Measurements from ENCODE around the gene NKIRAS2. TPM values are rescaled to one million over a fixed set of nuclear protein-coding genes. Genes with fewer than 3 reads are reported as not detected.
A peak's percentile ranks its signal among the peaks of the same experiment; 100 is the strongest.

Gene NKIRAS2
- total and polyA plus RNA-seq, 2 of the 13 experiments (the other 11 are each of a cell fraction or from before 2014, with no cell fraction given), result 27.9 to 42.0 TPM

DNA sequence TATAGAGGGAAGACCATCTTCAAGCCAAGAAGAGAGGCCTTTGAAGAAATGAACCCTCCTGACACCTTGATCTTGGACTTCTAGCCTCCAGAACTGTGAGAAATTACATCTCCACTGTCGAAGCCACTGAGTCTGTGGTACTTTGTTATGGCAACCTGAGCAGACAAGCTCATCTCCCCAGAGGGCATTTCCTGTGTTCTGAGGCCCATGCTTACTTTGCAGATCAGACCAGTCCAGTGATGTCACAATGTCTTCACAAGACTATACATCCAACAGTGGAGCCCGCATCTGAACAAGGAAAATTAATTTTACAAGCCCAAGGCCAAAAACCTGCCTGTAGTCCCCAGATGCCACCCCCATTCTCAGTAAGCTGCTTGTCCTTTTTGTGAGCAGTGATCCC lies 45.3 kb downstream of the NKIRAS2 start (continued):
- TF ChIP-seq, protein P1, sequence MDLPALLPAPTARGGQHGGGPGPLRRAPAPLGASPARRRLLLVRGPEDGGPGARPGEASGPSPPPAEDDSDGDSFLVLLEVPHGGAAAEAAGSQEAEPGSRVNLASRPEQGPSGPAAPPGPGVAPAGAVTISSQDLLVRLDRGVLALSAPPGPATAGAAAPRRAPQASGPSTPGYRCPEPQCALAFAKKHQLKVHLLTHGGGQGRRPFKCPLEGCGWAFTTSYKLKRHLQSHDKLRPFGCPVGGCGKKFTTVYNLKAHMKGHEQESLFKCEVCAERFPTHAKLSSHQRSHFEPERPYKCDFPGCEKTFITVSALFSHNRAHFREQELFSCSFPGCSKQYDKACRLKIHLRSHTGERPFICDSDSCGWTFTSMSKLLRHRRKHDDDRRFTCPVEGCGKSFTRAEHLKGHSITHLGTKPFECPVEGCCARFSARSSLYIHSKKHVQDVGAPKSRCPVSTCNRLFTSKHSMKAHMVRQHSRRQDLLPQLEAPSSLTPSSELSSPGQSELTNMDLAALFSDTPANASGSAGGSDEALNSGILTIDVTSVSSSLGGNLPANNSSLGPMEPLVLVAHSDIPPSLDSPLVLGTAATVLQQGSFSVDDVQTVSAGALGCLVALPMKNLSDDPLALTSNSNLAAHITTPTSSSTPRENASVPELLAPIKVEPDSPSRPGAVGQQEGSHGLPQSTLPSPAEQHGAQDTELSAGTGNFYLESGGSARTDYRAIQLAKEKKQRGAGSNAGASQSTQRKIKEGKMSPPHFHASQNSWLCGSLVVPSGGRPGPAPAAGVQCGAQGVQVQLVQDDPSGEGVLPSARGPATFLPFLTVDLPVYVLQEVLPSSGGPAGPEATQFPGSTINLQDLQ (CRISPR knock-in tag; IDR thresholded peaks at IDR 0.05), result no peak
- no peak for TF ChIP-seq ZFP1 (CRISPR knock-in tag; IDR thresholded peaks at IDR 0.05)

DNA sequence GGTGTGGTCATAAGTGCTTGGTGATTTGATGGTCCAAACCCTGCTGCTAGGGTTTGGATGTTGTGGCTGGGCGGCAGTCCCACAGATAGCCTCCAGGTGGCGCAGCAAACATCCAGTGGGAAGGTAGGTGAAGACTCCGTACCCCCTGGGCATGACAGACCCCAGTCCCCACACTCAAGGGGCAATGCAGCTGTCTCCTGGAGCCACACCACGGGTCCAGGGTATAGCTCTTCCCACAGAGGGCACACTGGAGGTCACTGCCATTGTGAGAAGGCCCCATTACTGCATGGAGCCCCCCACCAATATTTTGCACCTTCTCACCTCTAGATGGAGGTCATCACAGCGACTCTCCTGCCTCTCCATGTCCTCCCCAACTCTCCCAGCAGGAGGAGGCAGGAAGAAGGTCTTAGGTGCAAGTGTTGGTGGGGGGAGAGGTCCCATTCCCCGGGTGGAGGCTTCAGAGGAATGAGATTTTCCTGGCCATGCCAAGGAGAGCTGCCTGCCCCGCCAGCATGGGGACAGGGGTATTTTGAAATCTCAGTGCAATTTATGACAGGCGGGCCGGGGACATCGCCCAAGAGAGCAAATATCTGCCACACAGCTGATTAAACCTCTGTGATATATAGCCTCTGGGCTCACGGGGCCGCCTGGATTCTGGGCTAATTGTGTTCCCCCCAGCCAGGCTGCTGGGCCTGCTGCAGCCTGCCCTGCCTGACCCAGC lies 47.6 kb downstream of the NKIRAS2 start:
- Histone ChIP-seq H3K4me2 (ENCODE audit: low read depth, low read length) (peak overlapping the region; percentile 59), H3K27me3 (ENCODE audit: control insufficient read depth in 1 of 2, insufficient read depth in 2 of 2, low read length in 2 of 2) (peaks cover 2 to 25% of the 10 kb centered on the region in 2 experiments; a peak in 3 of 5 replicates), H3K9ac (ENCODE audit: insufficient read depth, low read depth, low read length) (no peak overlapping the region), H2AFZ (ENCODE audit: low read length) (no peak overlapping the region), H3K36me3 (replicated peaks in 1 of 2; ENCODE audit: control insufficient read depth in 1 of 2, insufficient read depth in 2 of 2, low read length in 2 of 2) (no peaks in the 10 kb centered on the region), H3K4me3 (replicated peaks in 1 of 3; ENCODE audit: insufficient read depth in 1 of 3, low read depth in 2 of 3, low read length in 3 of 3) (no peak overlapping the region), H3K4me1 (ENCODE audit: insufficient read depth, low read length) (peaks cover 13% of the 10 kb centered on the region), H4K20me1 (ENCODE audit: insufficient read depth, low read length) (no peaks in the 10 kb centered on the region), H3K27ac (ENCODE audit: extremely low read length, insufficient read depth, low read length) (no peak overlapping the region), H3K79me2 (ENCODE audit: insufficient read depth, low read length) (no peaks in the 10 kb centered on the region), H3K9me3 (ENCODE audit: low read length) (no peaks in the 10 kb centered on the region)
- peak; percentile 84 for DNase-seq (ENCODE audit: low spot score)
- in situ Hi-C loops (cut with HindIII; ENCODE audit: extremely low pct_ligation_motif_present, low pct_unique_long_range_greater_than_20kb) (loop anchor here (5.0 kb wide), 1 partner anchor 35 kb away; no protein-coding TSS in a partner anchor), intact Hi-C loops (cut with micrococcal nuclease; ENCODE audit: unreplicated experiment) (loop anchor here (1.0 to 2.0 kb wide), 4 partner anchors 34 to 104 kb away; no protein-coding TSS in a partner anchor)
- BruUV-seq (replicated peaks), result no TSS peak
- ChIA-PET POLR2A (interaction anchor here (0.7 to 0.9 kb wide), 2 partner anchors 34 to 98 kb away, joined by 3 read pairs; no protein-coding TSS in a partner anchor), CTCF (ENCODE audit: low intra/inter-chr PET ratio, low total read pairs) (interaction anchor here (0.7 to 3.5 kb wide), 8 partner anchors 11 to 104 kb away, joined by 3 to 125 read pairs (median 6); partner anchors contain the start of genes DHX58 and ZNF385C)
- WGBS (ENCODE audit: low lambda C conversion rate), result 3% methylated on average over 6 of the region's 12 CpGs
- FAIRE-seq, result peak; percentile 96
- ATAC-seq, result peak; percentile 81
- TF ChIP-seq ZSCAN31 (CRISPR knock-in tag; IDR thresholded peaks at IDR 0.05; ENCODE audit: low read depth) (no peak), NFIC (IDR thresholded peaks at IDR 0.05; ENCODE audit: low read length) (no peak), ASH2L (IDR thresholded peaks at IDR 0.05; ENCODE audit: insufficient read length, low read depth, low read length) (no peak), ZNF468 (CRISPR knock-in tag; IDR thresholded peaks at IDR 0.05) (no peak), NBN (conservative IDR thresholded peaks at IDR 0.05) (no peak), ZMYM2 (CRISPR knock-in tag; IDR thresholded peaks at IDR 0.05) (no peak), ZNF678 (CRISPR knock-in tag; IDR thresholded peaks at IDR 0.05) (no peak)
- TF ChIP-seq, protein P2, sequence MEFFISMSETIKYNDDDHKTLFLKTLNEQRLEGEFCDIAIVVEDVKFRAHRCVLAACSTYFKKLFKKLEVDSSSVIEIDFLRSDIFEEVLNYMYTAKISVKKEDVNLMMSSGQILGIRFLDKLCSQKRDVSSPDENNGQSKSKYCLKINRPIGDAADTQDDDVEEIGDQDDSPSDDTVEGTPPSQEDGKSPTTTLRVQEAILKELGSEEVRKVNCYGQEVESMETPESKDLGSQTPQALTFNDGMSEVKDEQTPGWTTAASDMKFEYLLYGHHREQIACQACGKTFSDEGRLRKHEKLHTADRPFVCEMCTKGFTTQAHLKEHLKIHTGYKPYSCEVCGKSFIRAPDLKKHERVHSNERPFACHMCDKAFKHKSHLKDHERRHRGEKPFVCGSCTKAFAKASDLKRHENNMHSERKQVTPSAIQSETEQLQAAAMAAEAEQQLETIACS (CRISPR knock-in tag; IDR thresholded peaks at IDR 0.05), result no peak
- TF ChIP-seq, protein P3, sequence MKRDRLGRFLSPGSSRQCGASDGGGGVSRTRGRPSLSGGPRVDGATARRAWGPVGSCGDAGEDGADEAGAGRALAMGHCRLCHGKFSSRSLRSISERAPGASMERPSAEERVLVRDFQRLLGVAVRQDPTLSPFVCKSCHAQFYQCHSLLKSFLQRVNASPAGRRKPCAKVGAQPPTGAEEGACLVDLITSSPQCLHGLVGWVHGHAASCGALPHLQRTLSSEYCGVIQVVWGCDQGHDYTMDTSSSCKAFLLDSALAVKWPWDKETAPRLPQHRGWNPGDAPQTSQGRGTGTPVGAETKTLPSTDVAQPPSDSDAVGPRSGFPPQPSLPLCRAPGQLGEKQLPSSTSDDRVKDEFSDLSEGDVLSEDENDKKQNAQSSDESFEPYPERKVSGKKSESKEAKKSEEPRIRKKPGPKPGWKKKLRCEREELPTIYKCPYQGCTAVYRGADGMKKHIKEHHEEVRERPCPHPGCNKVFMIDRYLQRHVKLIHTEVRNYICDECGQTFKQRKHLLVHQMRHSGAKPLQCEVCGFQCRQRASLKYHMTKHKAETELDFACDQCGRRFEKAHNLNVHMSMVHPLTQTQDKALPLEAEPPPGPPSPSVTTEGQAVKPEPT (CRISPR knock-in tag; IDR thresholded peaks at IDR 0.05; ENCODE audit: low read depth), result no peak
- TF ChIP-seq, protein P4, sequence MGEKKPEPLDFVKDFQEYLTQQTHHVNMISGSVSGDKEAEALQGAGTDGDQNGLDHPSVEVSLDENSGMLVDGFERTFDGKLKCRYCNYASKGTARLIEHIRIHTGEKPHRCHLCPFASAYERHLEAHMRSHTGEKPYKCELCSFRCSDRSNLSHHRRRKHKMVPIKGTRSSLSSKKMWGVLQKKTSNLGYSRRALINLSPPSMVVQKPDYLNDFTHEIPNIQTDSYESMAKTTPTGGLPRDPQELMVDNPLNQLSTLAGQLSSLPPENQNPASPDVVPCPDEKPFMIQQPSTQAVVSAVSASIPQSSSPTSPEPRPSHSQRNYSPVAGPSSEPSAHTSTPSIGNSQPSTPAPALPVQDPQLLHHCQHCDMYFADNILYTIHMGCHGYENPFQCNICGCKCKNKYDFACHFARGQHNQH (CRISPR knock-in tag; IDR thresholded peaks at IDR 0.05), result peak; percentile 37; the same call in 1 of the 2 replicates
- TF ChIP-seq, protein P5, sequence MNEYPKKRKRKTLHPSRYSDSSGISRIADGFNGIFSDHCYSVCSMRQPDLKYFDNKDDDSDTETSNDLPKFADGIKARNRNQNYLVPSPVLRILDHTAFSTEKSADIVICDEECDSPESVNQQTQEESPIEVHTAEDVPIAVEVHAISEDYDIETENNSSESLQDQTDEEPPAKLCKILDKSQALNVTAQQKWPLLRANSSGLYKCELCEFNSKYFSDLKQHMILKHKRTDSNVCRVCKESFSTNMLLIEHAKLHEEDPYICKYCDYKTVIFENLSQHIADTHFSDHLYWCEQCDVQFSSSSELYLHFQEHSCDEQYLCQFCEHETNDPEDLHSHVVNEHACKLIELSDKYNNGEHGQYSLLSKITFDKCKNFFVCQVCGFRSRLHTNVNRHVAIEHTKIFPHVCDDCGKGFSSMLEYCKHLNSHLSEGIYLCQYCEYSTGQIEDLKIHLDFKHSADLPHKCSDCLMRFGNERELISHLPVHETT (CRISPR knock-in tag; conservative IDR thresholded peaks at IDR 0.05), result no peak

Data from HepG2 (cell line).